HepG2 (cell line): ENCODE results near the gene CLHC1. TPM values are rescaled to one million over a fixed set of nuclear protein-coding genes. Genes with fewer than 3 reads are reported as not detected.
A peak's percentile ranks its signal among the peaks of the same experiment; 100 is the strongest.

Experiments
- ATAC-seq: fragments of 200-7000 bp; cut with Tn5 transposase; 3 replicates; pipeline ENCODE4 v1.9.1; 2020; ENCODE audit warnings: mild to moderate bottlenecking, moderate library complexity
- BruUV-seq: library from RNA; stranded (reverse); fragments of 400-500 nt; replicated peaks from 2 replicates; lab custom pipeline; 2021; lab: Mats Ljungman, UMichigan
- CTCF ChIA-PET: fragments of 300-600 bp; formaldehyde crosslinking; extraction: SDS; loops from one replicate; lab custom pipeline; 2021; ENCODE audit warnings: low total read pairs, inconsistent platforms, low intra/inter-chr PET ratio; lab: Yijun Ruan, JAX
- POLR2A ChIA-PET: fragments of 350-600 bp; sonication (Branson Sonifier 250); formaldehyde crosslinking; loops from one replicate; lab custom pipeline; 2020; ENCODE audit warnings: antibody characterized with exemption, inconsistent platforms; lab: Yijun Ruan, JAX
- DNase-seq: peaks from one replicate; pipeline ENCODE4 v3.0.0-alpha.2; 2015; ENCODE audit warnings: low spot score
- FAIRE-seq: peaks from 3 replicates; lab custom pipeline; 2011; peaks lifted over from hg19 to GRCh38; lab: Jason Lieb, UNC
- H2AFZ ChIP-seq: one replicate; pipeline ENCODE4 v1.6.1; 2011; ENCODE audit warnings: low read length, inconsistent platforms
- H3K27ac ChIP-seq: fragments of 300-600 bp; 3 replicates; pipeline ENCODE4 v1.8.0; 2011; ENCODE audit warnings: mixed run types, mild to moderate bottlenecking, mixed read lengths, low read length, inconsistent platforms; ENCODE audit not compliant: insufficient read depth; ENCODE audit errors: extremely low read length
- H3K27me3 ChIP-seq, 2 experiments: fragments of 200-600 bp in 1 of 2; 2 replicates in 1 of 2; 3 replicates in 1 of 2; pipeline versions ENCODE4 v1.6.0 to v1.8.0; 2011; ENCODE audit warnings: low read length in 2 of 2, mild to moderate bottlenecking in 2 of 2, moderate library complexity in 2 of 2, inconsistent platforms in 1 of 2; ENCODE audit not compliant: insufficient read depth in 2 of 2, control insufficient read depth in 1 of 2
- H3K36me3 ChIP-seq, 2 experiments: fragments of 200-600 bp in 1 of 2; replicated peaks in 1 of 2; 2 replicates in 1 of 2; 3 replicates in 1 of 2; pipeline versions ENCODE4 v1.5.1 to v1.8.0; 2011; ENCODE audit warnings: low read length in 2 of 2, inconsistent platforms in 1 of 2; ENCODE audit not compliant: insufficient read depth in 2 of 2, control insufficient read depth in 1 of 2
- H3K4me1 ChIP-seq: 2 replicates; pipeline ENCODE4 v1.5.1; 2012; ENCODE audit warnings: low read length, inconsistent platforms; ENCODE audit not compliant: insufficient read depth
- H3K4me2 ChIP-seq: 2 replicates; pipeline ENCODE4 v1.6.0; 2011; ENCODE audit warnings: low read depth, low read length, inconsistent platforms
- H3K4me3 ChIP-seq, 3 experiments: fragments of 200-600 bp in 1 of 3; sonication (generic), shearing (Covaris generic) in 1 of 3; replicated peaks in 1 of 3; 2 replicates each; pipeline ENCODE4 v1.5.1; 2011 to 2016; ENCODE audit warnings: low read length in 3 of 3, inconsistent platforms in 2 of 3, low read depth in 2 of 3, mild to moderate bottlenecking in 2 of 3, control low read depth in 1 of 3, mixed read lengths in 1 of 3; ENCODE audit not compliant: insufficient read depth in 1 of 3
- H3K79me2 ChIP-seq: one replicate; pipeline ENCODE4 v1.6.1; 2011; ENCODE audit warnings: low read length, inconsistent platforms; ENCODE audit not compliant: insufficient read depth
- H3K9ac ChIP-seq: 2 replicates; pipeline ENCODE4 v1.6.0; 2011; ENCODE audit warnings: mild to moderate bottlenecking, low read depth, low read length, inconsistent platforms; ENCODE audit not compliant: insufficient read depth
- H3K9me3 ChIP-seq: 2 replicates; pipeline ENCODE4 v1.5.1; 2012; ENCODE audit warnings: mild to moderate bottlenecking, low read length
- H4K20me1 ChIP-seq: 2 replicates; pipeline ENCODE4 v1.6.0; 2011; ENCODE audit warnings: inconsistent platforms, mild to moderate bottlenecking, low read length, moderate library complexity; ENCODE audit not compliant: insufficient read depth
- ZNF512B ChIP-seq: sonication (generic); formaldehyde crosslinking; IDR thresholded peaks from 2 replicates; pipeline ENCODE4 v1.5.1; 2020; ENCODE audit warnings: missing genetic modification reagents, mild to moderate bottlenecking, borderline replicate concordance
- ZNF841 ChIP-seq: sonication (generic); formaldehyde crosslinking; IDR thresholded peaks from 2 replicates; pipeline ENCODE4 v1.8.1; 2023; ENCODE audit warnings: missing genetic modification reagents, borderline replicate concordance
- WGBS: methylation state at CpG from one replicate; pipeline ENCODE4 v1.1.6; 2017; ENCODE audit warnings: low lambda C conversion rate; 5-methylcytosine and 5-hydroxymethylcytosine counted together
- in situ Hi-C: cut with HindIII; loops from 2 replicates; pipeline ENCODE4 v1.10.0; 2017; ENCODE audit warnings: low pct_unique_long_range_greater_than_20kb; ENCODE audit not compliant: extremely low pct_ligation_motif_present
- intact Hi-C: fragments of 100-400 bp; cut with micrococcal nuclease; formaldehyde crosslinking; loops from one replicate; pipeline ENCODE4 v1.10.0; 2022; ENCODE audit not compliant: unreplicated experiment
- polyA plus RNA-seq, 8 experiments: library from polyadenylated mRNA; depleted of rRNA in 3 of 8; stranded (reverse) in 7 of 8; unstranded in 1 of 8; fragments of >200 nt; fragmentation: Illumina TruSeq in 4 of 8; extraction: Trizol in 4 of 8; gene quantifications; 2 replicates each; pipeline versions ENCODE4 v1.2.1 to v1.2.3, GENCODE V29; 2011 to 2016; ENCODE audit warnings: low read depth in 4 of 8, missing spikeins in 1 of 8, mixed read lengths in 1 of 8; ENCODE audit not compliant: insufficient read depth in 1 of 8
- total RNA-seq, 5 experiments: library from RNA; depleted of rRNA; stranded (reverse); fragments of >200 nt; fragmentation: Illumina TruSeq; extraction: Trizol; gene quantifications; 2 replicates each; pipeline ENCODE4 v1.2.3, GENCODE V29; 2016; ENCODE audit warnings: low read depth in 1 of 5
- TF ChIP-seq, protein P1 (sequence below), 2 experiments: IDR thresholded peaks; 2 replicates each; pipeline ENCODE4 v1.6.1; 2011 to 2012; ENCODE audit warnings: low read length in 2 of 2, borderline replicate concordance in 1 of 2, low read depth in 1 of 2, mild to moderate bottlenecking in 1 of 2, moderate library complexity in 1 of 2

CLHC1 gene
- total and polyA plus RNA-seq, 2 of the 13 experiments (the other 11 are each of a cell fraction or from before 2014, with no cell fraction given) = 9.8 to 12.6 TPM

DNA sequence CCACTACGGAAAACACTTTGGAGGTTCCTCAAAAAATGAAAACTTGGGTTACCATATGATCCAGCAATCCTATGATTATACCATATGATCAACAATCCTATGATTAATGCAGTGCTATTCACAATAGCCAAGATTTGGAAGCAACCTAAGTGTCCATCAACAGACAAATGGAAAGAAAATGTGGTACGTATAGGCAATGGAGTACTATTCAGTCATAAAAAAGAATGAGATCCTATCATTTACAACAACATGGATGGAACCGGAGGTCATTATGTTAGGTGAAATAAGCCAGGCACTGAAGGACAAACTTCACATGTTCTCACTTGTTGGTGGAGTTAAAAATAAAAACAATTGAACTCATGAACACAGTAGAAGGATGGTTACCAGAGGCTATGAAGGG, 27.6 kb downstream of the CLHC1 start:
- no peak for TF ChIP-seq ZNF841 (CRISPR knock-in tag)
- FAIRE-seq = no peak
- CTCF ChIA-PET = no interaction called here

GRCh38 chr2:55200416-55200815, 31.7 kb downstream of the CLHC1 start:
- TF ChIP-seq, protein P1, sequence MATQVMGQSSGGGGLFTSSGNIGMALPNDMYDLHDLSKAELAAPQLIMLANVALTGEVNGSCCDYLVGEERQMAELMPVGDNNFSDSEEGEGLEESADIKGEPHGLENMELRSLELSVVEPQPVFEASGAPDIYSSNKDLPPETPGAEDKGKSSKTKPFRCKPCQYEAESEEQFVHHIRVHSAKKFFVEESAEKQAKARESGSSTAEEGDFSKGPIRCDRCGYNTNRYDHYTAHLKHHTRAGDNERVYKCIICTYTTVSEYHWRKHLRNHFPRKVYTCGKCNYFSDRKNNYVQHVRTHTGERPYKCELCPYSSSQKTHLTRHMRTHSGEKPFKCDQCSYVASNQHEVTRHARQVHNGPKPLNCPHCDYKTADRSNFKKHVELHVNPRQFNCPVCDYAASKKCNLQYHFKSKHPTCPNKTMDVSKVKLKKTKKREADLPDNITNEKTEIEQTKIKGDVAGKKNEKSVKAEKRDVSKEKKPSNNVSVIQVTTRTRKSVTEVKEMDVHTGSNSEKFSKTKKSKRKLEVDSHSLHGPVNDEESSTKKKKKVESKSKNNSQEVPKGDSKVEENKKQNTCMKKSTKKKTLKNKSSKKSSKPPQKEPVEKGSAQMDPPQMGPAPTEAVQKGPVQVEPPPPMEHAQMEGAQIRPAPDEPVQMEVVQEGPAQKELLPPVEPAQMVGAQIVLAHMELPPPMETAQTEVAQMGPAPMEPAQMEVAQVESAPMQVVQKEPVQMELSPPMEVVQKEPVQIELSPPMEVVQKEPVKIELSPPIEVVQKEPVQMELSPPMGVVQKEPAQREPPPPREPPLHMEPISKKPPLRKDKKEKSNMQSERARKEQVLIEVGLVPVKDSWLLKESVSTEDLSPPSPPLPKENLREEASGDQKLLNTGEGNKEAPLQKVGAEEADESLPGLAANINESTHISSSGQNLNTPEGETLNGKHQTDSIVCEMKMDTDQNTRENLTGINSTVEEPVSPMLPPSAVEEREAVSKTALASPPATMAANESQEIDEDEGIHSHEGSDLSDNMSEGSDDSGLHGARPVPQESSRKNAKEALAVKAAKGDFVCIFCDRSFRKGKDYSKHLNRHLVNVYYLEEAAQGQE (IDR thresholded peaks at IDR 0.05; ENCODE audit: borderline replicate concordance in 1 of 2, low read depth in 1 of 2, low read length in 2 of 2) = peak in 1 of 2 experiments; percentile 60; a peak in 1 of 4 replicates
- TF ChIP-seq ZNF512B (CRISPR knock-in tag) = no peak
- TF ChIP-seq, all 625 proteins: peak for 1
- no peaks in the 10 kb centered on the region for H3K4me1 ChIP-seq
- H3K4me3 ChIP-seq = no peak overlapping the region
- no peak overlapping the region for H3K9ac ChIP-seq
- no peak overlapping the region for H2AFZ ChIP-seq
- DNase-seq (no peak), FAIRE-seq (no peak), ATAC-seq (no peak)
- H3K9me3 ChIP-seq = peaks cover 10% of the 10 kb centered on the region; the same call in 1 of the 2 replicates
- peaks cover 7 to 11% of the 10 kb centered on the region in 2 experiments; a peak in 3 of 5 replicates for H3K36me3 ChIP-seq
- in situ Hi-C loops = no loop called here
- 95% methylated on average over 1 of the region's 1 CpG for WGBS
- no peaks in the 10 kb centered on the region for H3K27me3 ChIP-seq
- POLR2A ChIA-PET = no interaction called here
- H3K4me2 ChIP-seq = no peak overlapping the region
- BruUV-seq = no TSS peak
- CTCF ChIA-PET = no interaction called here
- H4K20me1 ChIP-seq = no peaks in the 10 kb centered on the region
- no peak overlapping the region for H3K27ac ChIP-seq
- intact Hi-C loops = no loop called here
- no peaks in the 10 kb centered on the region for H3K79me2 ChIP-seq

More for the DNA sequence above, 27.6 kb downstream of the CLHC1 start:
- Histone ChIP-seq H3K4me3 (no peak overlapping the region), H3K4me1 (no peaks in the 10 kb centered on the region), H4K20me1 (no peaks in the 10 kb centered on the region), H3K27ac (no peak overlapping the region), H3K36me3 (peaks cover 0 to 5% of the 10 kb centered on the region in 2 experiments; a peak in 2 of 5 replicates), H3K9me3 (peaks cover 10% of the 10 kb centered on the region; the same call in 1 of the 2 replicates), H3K79me2 (no peaks in the 10 kb centered on the region), H3K9ac (no peak overlapping the region), H2AFZ (no peak overlapping the region), H3K4me2 (no peak overlapping the region), H3K27me3 (no peaks in the 10 kb centered on the region)
- ATAC-seq (no peak), DNase-seq (no peak)
- POLR2A ChIA-PET = no interaction called here
- WGBS = 98% methylated on average over 3 of the region's 3 CpGs
- BruUV-seq = no TSS peak
- in situ Hi-C loops (no loop called here), intact Hi-C loops (no loop called here)
